ENCODE measurements around the gene SH3RF3. TPM values are rescaled to one million over a fixed set of nuclear protein-coding genes. Genes with fewer than 3 reads are reported as not detected.
A peak's percentile ranks its signal among the peaks of the same experiment; 100 is the strongest.

Gene SH3RF3
- total RNA-seq, 1 donor from 2014 or later, result 0.28 TPM

- no peaks in the 10 kb centered on the region for H3K36me3 Mint-ChIP-seq
- H3K4me1 Mint-ChIP-seq, result peaks cover 42% of the 10 kb centered on the region
Observed at GRCh38 chr2:109196081-109196875, 67.3 kb downstream of the SH3RF3 start.

GRCh38 chr2:109197491-109198418, 68.8 kb downstream of the SH3RF3 start:
- no peaks in the 10 kb centered on the region for H3K27me3 ChIP-seq
- H3K4me1 ChIP-seq, result peaks cover 4% of the 10 kb centered on the region
- Mint-ChIP-seq H3K27me3 (ENCODE audit: insufficient read depth, low read depth) (peaks cover 7% of the 10 kb centered on the region), H3K4me1 (peaks cover 51% of the 10 kb centered on the region), H3K4me3 (no peak overlapping the region), H3K27ac (peak overlapping the region; percentile 17), H3K36me3 (no peaks in the 10 kb centered on the region), H3K9me3 (no peaks in the 10 kb centered on the region)
- no peaks in the 10 kb centered on the region for H4K20me1 ChIP-seq (ENCODE audit: low read depth)
- no peaks in the 10 kb centered on the region for H3F3A ChIP-seq (ENCODE audit: low read depth)
- no peak overlapping the region for H3K4me3 ChIP-seq
- no peak overlapping the region for H3K4me2 ChIP-seq
- H3K9me3 ChIP-seq (ENCODE audit: low read depth), result no peaks in the 10 kb centered on the region
- TF ChIP-seq CTCF (IDR thresholded peaks at IDR 0.05) (no peak), EZH2 (IDR thresholded peaks at IDR 0.05) (no peak), EZH2phosphoT487 (IDR thresholded peaks at IDR 0.05) (no peak)
- H2AFZ ChIP-seq (replicated peaks), result no peak overlapping the region
- no peak overlapping the region for H3K9ac ChIP-seq
- no peak overlapping the region for H3K27ac ChIP-seq
- no peaks in the 10 kb centered on the region for H3K79me2 ChIP-seq (ENCODE audit: low read depth)
- no peaks in the 10 kb centered on the region for H3K36me3 ChIP-seq
- no peak for DNase-seq (ENCODE audit: low spot score)

More at GRCh38 chr2:109196081-109196875, 67.3 kb downstream of the SH3RF3 start:
- H4K20me1 ChIP-seq (ENCODE audit: low read depth), result no peaks in the 10 kb centered on the region
- H3F3A ChIP-seq (ENCODE audit: low read depth), result no peaks in the 10 kb centered on the region
- no peaks in the 10 kb centered on the region for H3K27me3 ChIP-seq
- no peak for DNase-seq (ENCODE audit: low spot score)
- H3K9ac ChIP-seq, result no peak overlapping the region
- no peak overlapping the region for H3K4me2 ChIP-seq
- H2AFZ ChIP-seq (replicated peaks), result no peak overlapping the region
- Mint-ChIP-seq H3K4me3 (no peak overlapping the region), H3K27ac (no peak overlapping the region), H3K27me3 (ENCODE audit: insufficient read depth, low read depth) (peaks cover 8% of the 10 kb centered on the region), H3K9me3 (no peaks in the 10 kb centered on the region)
- H3K4me3 ChIP-seq, result no peak overlapping the region
- H3K9me3 ChIP-seq (ENCODE audit: low read depth), result no peaks in the 10 kb centered on the region
- no peak overlapping the region for H3K27ac ChIP-seq
- H3K36me3 ChIP-seq, result no peaks in the 10 kb centered on the region
- no peaks in the 10 kb centered on the region for H3K79me2 ChIP-seq (ENCODE audit: low read depth)
- peaks cover 4% of the 10 kb centered on the region for H3K4me1 ChIP-seq
- TF ChIP-seq EZH2 (IDR thresholded peaks at IDR 0.05), result no peak
- TF ChIP-seq EZH2phosphoT487 (IDR thresholded peaks at IDR 0.05), result no peak
- TF ChIP-seq CTCF (IDR thresholded peaks at IDR 0.05), result no peak

- Histone ChIP-seq H3F3A (ENCODE audit: low read depth) (no peaks in the 10 kb centered on the region), H3K4me2 (no peak overlapping the region), H3K9ac (no peak overlapping the region), H3K9me3 (ENCODE audit: low read depth) (no peaks in the 10 kb centered on the region), H4K20me1 (ENCODE audit: low read depth) (no peaks in the 10 kb centered on the region), H3K27ac (no peak overlapping the region), H2AFZ (replicated peaks) (no peak overlapping the region), H3K4me3 (no peak overlapping the region), H3K4me1 (peaks cover 4% of the 10 kb centered on the region), H3K36me3 (no peaks in the 10 kb centered on the region), H3K79me2 (ENCODE audit: low read depth) (no peaks in the 10 kb centered on the region), H3K27me3 (no peaks in the 10 kb centered on the region)
- TF ChIP-seq EZH2 (IDR thresholded peaks at IDR 0.05) (no peak), CTCF (IDR thresholded peaks at IDR 0.05) (no peak), EZH2phosphoT487 (IDR thresholded peaks at IDR 0.05) (no peak)
- DNase-seq (ENCODE audit: low spot score), result no peak
- no peak overlapping the region for H3K27ac Mint-ChIP-seq
- H3K36me3 Mint-ChIP-seq, result no peaks in the 10 kb centered on the region
- no peak overlapping the region for H3K4me3 Mint-ChIP-seq
- no peaks in the 10 kb centered on the region for H3K9me3 Mint-ChIP-seq
- H3K27me3 Mint-ChIP-seq (ENCODE audit: insufficient read depth, low read depth), result peaks cover 13% of the 10 kb centered on the region
- peaks cover 39% of the 10 kb centered on the region for H3K4me1 Mint-ChIP-seq
Observed at GRCh38 chr2:109199790-109200189, 70.8 kb downstream of the SH3RF3 start.
